Transverse colon (tissue), 4 donors: ENCODE measurements around the gene FAM72B.
"Not testable (repeated sequence)": the region's sequence is repeated elsewhere in the genome, so short reads cannot be mapped to it uniquely, and the experiment has no call there.

ENCODE experiments used
- CTCF ChIP-seq, 5 experiments: fragments of 200-600 bp in 3 of 5; fragments of 450-650 bp in 2 of 5; sonication (generic) in 3 of 5; IDR thresholded peaks; 1 replicate in 2 of 5; 2 replicates in 3 of 5; pipeline ENCODE4 v1.5.1; 2016 to 2017; ENCODE audit warnings: antibody characterized with exemption in 5 of 5, inconsistent platforms in 3 of 5, mild to moderate bottlenecking in 2 of 5, moderate library complexity in 1 of 5
- POLR2A ChIP-seq: fragments of 450-650 bp; IDR thresholded peaks from one replicate; pipeline ENCODE4 v1.6.1; 2016; ENCODE audit warnings: antibody characterized with exemption, mild to moderate bottlenecking, moderate library complexity
- POLR2AphosphoS5 ChIP-seq, 3 donors: sonication (generic); formaldehyde crosslinking; IDR thresholded peaks; one replicate each; pipeline ENCODE4 v1.6.1; 2016; ENCODE audit warnings: antibody characterized with exemption in 3 of 3

GRCh38 chr1:121216676-121217075 lies 32.5 kb upstream of the FAM72B start:
- TF ChIP-seq POLR2AphosphoS5 (IDR thresholded peaks at IDR 0.05); POLR2A; CTCF (IDR thresholded peaks at IDR 0.05): not testable (repeated sequence)
